Testis (tissue), 3 donors: ENCODE measurements around the gene IL4I1. TPM values are rescaled to one million over a fixed set of nuclear protein-coding genes. Genes with fewer than 3 reads are reported as not detected.

ENCODE experiments used
- DNase-seq: peaks from one replicate; pipeline ENCODE4 v3.0.0-alpha.2; 2019
- H3K27ac ChIP-seq, 2 donors: fragments of 200-600 bp; sonication (generic); one replicate each; pipeline ENCODE4 v1.5.1; 2019
- H3K27me3 ChIP-seq: fragments of 200-600 bp; sonication (generic); one replicate; pipeline ENCODE4 v1.5.1; 2019
- H3K36me3 ChIP-seq: fragments of 200-600 bp; sonication (generic); one replicate; pipeline ENCODE4 v1.5.1; 2017; ENCODE audit warnings: low read depth; ENCODE audit errors: missing control alignments
- H3K4me1 ChIP-seq: fragments of 200-600 bp; sonication (generic); one replicate; pipeline ENCODE4 v1.5.1; 2019
- H3K4me3 ChIP-seq, 2 donors: fragments of 200-600 bp; sonication (generic); one replicate each; pipeline ENCODE4 v1.5.1; 2017 to 2019
- H3K9me3 ChIP-seq: fragments of 200-600 bp; sonication (generic); one replicate; pipeline ENCODE4 v1.5.1; 2017
- CTCF ChIP-seq, 3 experiments: fragments of 450-650 bp in 2 of 3; fragments of 200-600 bp in 1 of 3; sonication (generic) in 1 of 3; IDR thresholded peaks; one replicate each; pipeline ENCODE4 v1.5.1; 2016 to 2019; ENCODE audit warnings: antibody characterized with exemption in 3 of 3, mild to moderate bottlenecking in 2 of 3, moderate library complexity in 1 of 3
- POLR2A ChIP-seq: fragments of 450-650 bp; IDR thresholded peaks from one replicate; pipeline ENCODE4 v1.6.1; 2017; ENCODE audit warnings: antibody characterized with exemption, mild to moderate bottlenecking, moderate library complexity
- WGBS, 2 donors: methylation state at CpG; one replicate each; pipeline ENCODE4 v1.1.5; 2018; 5-methylcytosine and 5-hydroxymethylcytosine counted together
- intact Hi-C: fragments of 100-400 bp; cut with DNase I; formaldehyde crosslinking; loops from one replicate; pipeline ENCODE4 v1.15.1; 2023; ENCODE audit warnings: low total_unique reads
- polyA plus RNA-seq: library from polyadenylated mRNA; stranded (reverse); fragments of 350-450 nt; fragmentation: Illumina TruSeq; extraction: RNeasy Lipid Tissue Mini Kit (QIAGEN cat#74804); gene quantifications from one replicate; pipeline ENCODE4 v1.2.3, GENCODE V29; 2014; ENCODE audit warnings: low read depth, low replicate concordance; ENCODE audit not compliant: insufficient read depth
- total RNA-seq, 2 donors: library from RNA; depleted of rRNA; stranded (reverse); fragments of >200 nt; gene quantifications; one replicate each; pipeline ENCODE4 v1.2.3, GENCODE V29; 2016

Gene IL4I1
- total and polyA plus RNA-seq, 3 donors from 2014 or later = 17.1 to 61.9 (median 20.4) TPM

- TF ChIP-seq CTCF (IDR thresholded peaks at IDR 0.05) = no peak
- no peak for TF ChIP-seq POLR2A
- WGBS, 2 donors = 87 to 90% methylated on average over 6 to 36 of the region's 39 CpGs
- Histone ChIP-seq H3K36me3 (no peaks in the 10 kb centered on the region), H3K9me3 (no peaks in the 10 kb centered on the region), H3K4me3 (no peak overlapping the region), H3K27ac (peak overlapping the region in 1 of 2 donors; percentile 31), H3K27me3 (no peaks in the 10 kb centered on the region), H3K4me1 (peaks cover 40% of the 10 kb centered on the region)
- intact Hi-C loops = no loop called here
- DNase-seq = no peak
Measured at GRCh38 chr19:49854378-49855263, 42.1 kb downstream of the IL4I1 start.

- Histone ChIP-seq H3K4me1 (peaks cover 35% of the 10 kb centered on the region), H3K9me3 (no peaks in the 10 kb centered on the region), H3K27ac (peak overlapping the region; percentile 31 to 39), H3K4me3 (no peak overlapping the region), H3K36me3 (no peaks in the 10 kb centered on the region), H3K27me3 (no peaks in the 10 kb centered on the region)
- TF ChIP-seq POLR2A = no peak
- no peak for TF ChIP-seq CTCF (IDR thresholded peaks at IDR 0.05)
- intact Hi-C loops = no loop called here
- no peak for DNase-seq
- 75 to 82% methylated on average over 8 to 10 of the region's 10 CpGs for WGBS, 2 donors
Measured at GRCh38 chr19:49853852-49854377, 42.8 kb downstream of the IL4I1 start.

- peaks cover 25% of the 10 kb centered on the region for H3K4me1 ChIP-seq
- H3K4me3 ChIP-seq = peak overlapping the region in 1 of 2 donors; percentile 78
- 36 to 45% methylated on average over 14 of the region's 14 CpGs for WGBS, 2 donors
- intact Hi-C loops = no loop called here
- H3K36me3 ChIP-seq = no peaks in the 10 kb centered on the region
- no peaks in the 10 kb centered on the region for H3K9me3 ChIP-seq
- DNase-seq = no peak
- H3K27ac ChIP-seq = peak overlapping the region in 1 of 2 donors; percentile 39
- TF ChIP-seq CTCF (IDR thresholded peaks at IDR 0.05) (no peak), POLR2A (no peak)
- H3K27me3 ChIP-seq = no peaks in the 10 kb centered on the region
Measured at GRCh38 chr19:49852631-49853126, 44.0 kb downstream of the IL4I1 start.

- H3K9me3 ChIP-seq = no peaks in the 10 kb centered on the region
- peak; percentile 43 for DNase-seq
- H3K27ac ChIP-seq = peak overlapping the region; percentile 79 to 100
- intact Hi-C loops = no loop called here
- TF ChIP-seq CTCF (IDR thresholded peaks at IDR 0.05) (no peak), POLR2A (no peak)
- H3K4me1 ChIP-seq = peaks cover 21% of the 10 kb centered on the region
- no peaks in the 10 kb centered on the region for H3K36me3 ChIP-seq
- no peaks in the 10 kb centered on the region for H3K27me3 ChIP-seq
- H3K4me3 ChIP-seq = peak overlapping the region; percentile 78 to 88
- WGBS, 2 donors = 1 to 3% methylated on average over 24 to 36 of the region's 78 CpGs
Measured at GRCh38 chr19:49851456-49852259, 45.0 kb downstream of the IL4I1 start.
